ENCODE data around the gene SPTBN5.
"Not testable (repeated sequence)": the region's sequence is repeated elsewhere in the genome, so short reads cannot be mapped to it uniquely, and the experiment has no call there.

The SPTBN5 gene

GRCh38 chr15:41832875-41833274 lies 61.0 kb downstream of the SPTBN5 start:
- Histone ChIP-seq H3F3A (ENCODE audit: insufficient read depth, low read length) (no peaks in the 10 kb centered on the region), H3K4me3 (ENCODE audit: low read length) (no peak overlapping the region), H3K27me3 (replicated peaks; ENCODE audit: insufficient read depth, low read length) (no peaks in the 10 kb centered on the region), H3K4me2 (ENCODE audit: low read depth, low read length) (no peak overlapping the region), H3K79me2 (ENCODE audit: low read length) (no peaks in the 10 kb centered on the region), H3K27ac (ENCODE audit: low read length) (no peak overlapping the region), H3K4me1 (ENCODE audit: low read length) (no peaks in the 10 kb centered on the region), H3K36me3 (replicated peaks; ENCODE audit: insufficient read depth, low read length) (no peaks in the 10 kb centered on the region), H4K20me1 (ENCODE audit: insufficient read depth, low read length) (no peaks in the 10 kb centered on the region), H2AFZ (ENCODE audit: low read length) (no peak overlapping the region), H3K9me2 (replicated peaks; ENCODE audit: insufficient read depth, low read length) (no peaks in the 10 kb centered on the region), H3K9ac (ENCODE audit: low read length) (no peak overlapping the region), H3K9me3 (replicated peaks; ENCODE audit: insufficient read depth, low read length) (no peaks in the 10 kb centered on the region)
- TF ChIP-seq, protein P1, sequence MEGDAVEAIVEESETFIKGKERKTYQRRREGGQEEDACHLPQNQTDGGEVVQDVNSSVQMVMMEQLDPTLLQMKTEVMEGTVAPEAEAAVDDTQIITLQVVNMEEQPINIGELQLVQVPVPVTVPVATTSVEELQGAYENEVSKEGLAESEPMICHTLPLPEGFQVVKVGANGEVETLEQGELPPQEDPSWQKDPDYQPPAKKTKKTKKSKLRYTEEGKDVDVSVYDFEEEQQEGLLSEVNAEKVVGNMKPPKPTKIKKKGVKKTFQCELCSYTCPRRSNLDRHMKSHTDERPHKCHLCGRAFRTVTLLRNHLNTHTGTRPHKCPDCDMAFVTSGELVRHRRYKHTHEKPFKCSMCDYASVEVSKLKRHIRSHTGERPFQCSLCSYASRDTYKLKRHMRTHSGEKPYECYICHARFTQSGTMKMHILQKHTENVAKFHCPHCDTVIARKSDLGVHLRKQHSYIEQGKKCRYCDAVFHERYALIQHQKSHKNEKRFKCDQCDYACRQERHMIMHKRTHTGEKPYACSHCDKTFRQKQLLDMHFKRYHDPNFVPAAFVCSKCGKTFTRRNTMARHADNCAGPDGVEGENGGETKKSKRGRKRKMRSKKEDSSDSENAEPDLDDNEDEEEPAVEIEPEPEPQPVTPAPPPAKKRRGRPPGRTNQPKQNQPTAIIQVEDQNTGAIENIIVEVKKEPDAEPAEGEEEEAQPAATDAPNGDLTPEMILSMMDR (IDR thresholded peaks at IDR 0.05; ENCODE audit: low read length) = no peak
- no peak for TF ChIP-seq EZH2 (optimal IDR thresholded peaks at IDR 0.05; ENCODE audit: low read depth, low read length)
- no peak for TF ChIP-seq EZH2phosphoT487 (IDR thresholded peaks at IDR 0.05; ENCODE audit: low read length)
- DNase-seq = no peak

DNA sequence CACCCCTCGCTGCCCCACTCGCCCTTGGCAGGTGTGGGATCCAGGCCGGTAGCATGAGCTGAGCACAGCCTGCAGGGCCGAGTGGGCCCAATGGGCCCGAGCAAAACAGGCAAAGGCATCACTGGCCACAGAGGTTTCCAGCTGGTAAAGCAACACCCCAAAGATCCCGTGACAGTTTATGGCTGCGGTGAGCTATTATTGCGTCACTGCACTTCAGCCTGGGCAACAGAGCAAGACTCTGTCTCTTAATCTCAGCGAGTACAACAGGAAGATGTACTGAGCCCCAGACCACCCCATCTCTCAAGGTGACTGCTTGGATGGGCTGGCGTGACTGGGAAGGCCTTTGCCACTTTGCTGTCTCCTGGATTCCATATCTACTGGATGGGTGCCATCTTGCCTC lies 61.6 kb downstream of the SPTBN5 start:
- H3K27me3 ChIP-seq (replicated peaks; ENCODE audit: insufficient read depth, low read length) = no peaks in the 10 kb centered on the region
- H3K4me2 ChIP-seq (ENCODE audit: low read depth, low read length) = no peak overlapping the region
- no peak overlapping the region for H3K4me3 ChIP-seq (ENCODE audit: low read length)
- H2AFZ ChIP-seq (ENCODE audit: low read length) = no peak overlapping the region
- no peak for TF ChIP-seq EZH2phosphoT487 (IDR thresholded peaks at IDR 0.05; ENCODE audit: low read length)
- TF ChIP-seq, protein P1 (IDR thresholded peaks at IDR 0.05; ENCODE audit: low read length) = no peak
- no peaks in the 10 kb centered on the region for H3K79me2 ChIP-seq (ENCODE audit: low read length)
- DNase-seq = no peak
- H3K9me2 ChIP-seq (replicated peaks; ENCODE audit: insufficient read depth, low read length) = no peaks in the 10 kb centered on the region
- H4K20me1 ChIP-seq (ENCODE audit: insufficient read depth, low read length) = no peaks in the 10 kb centered on the region
- no peaks in the 10 kb centered on the region for H3K4me1 ChIP-seq (ENCODE audit: low read length)
- H3K36me3 ChIP-seq (replicated peaks; ENCODE audit: insufficient read depth, low read length) = no peaks in the 10 kb centered on the region
- no peak overlapping the region for H3K9ac ChIP-seq (ENCODE audit: low read length)
- H3K9me3 ChIP-seq (replicated peaks; ENCODE audit: insufficient read depth, low read length) = no peaks in the 10 kb centered on the region
- no peaks in the 10 kb centered on the region for H3F3A ChIP-seq (ENCODE audit: insufficient read depth, low read length)
- H3K27ac ChIP-seq (ENCODE audit: low read length) = no peak overlapping the region

GRCh38 chr15:41831291-41831690 lies 62.6 kb downstream of the SPTBN5 start:
- not testable (repeated sequence) for H2AFZ ChIP-seq (ENCODE audit: low read length); H3K4me2 ChIP-seq (ENCODE audit: low read depth, low read length); DNase-seq; H3K4me3 ChIP-seq (ENCODE audit: low read length); H3K27ac ChIP-seq (ENCODE audit: low read length); H3K27me3 ChIP-seq (replicated peaks; ENCODE audit: insufficient read depth, low read length); H3K9ac ChIP-seq (ENCODE audit: low read length); H4K20me1 ChIP-seq (ENCODE audit: insufficient read depth, low read length); H3K9me2 ChIP-seq (replicated peaks; ENCODE audit: insufficient read depth, low read length); H3F3A ChIP-seq (ENCODE audit: insufficient read depth, low read length); H3K9me3 ChIP-seq (replicated peaks; ENCODE audit: insufficient read depth, low read length); H3K36me3 ChIP-seq (replicated peaks; ENCODE audit: insufficient read depth, low read length); H3K79me2 ChIP-seq (ENCODE audit: low read length); H3K4me1 ChIP-seq (ENCODE audit: low read length)

- H3K9me2 ChIP-seq (replicated peaks; ENCODE audit: insufficient read depth, low read length) = no peaks in the 10 kb centered on the region
- H2AFZ ChIP-seq (ENCODE audit: low read length) = no peak overlapping the region
- no peak overlapping the region for H3K27ac ChIP-seq (ENCODE audit: low read length)
- H3K4me3 ChIP-seq (ENCODE audit: low read length) = no peak overlapping the region
- H3F3A ChIP-seq (ENCODE audit: insufficient read depth, low read length) = no peaks in the 10 kb centered on the region
- no peaks in the 10 kb centered on the region for H4K20me1 ChIP-seq (ENCODE audit: insufficient read depth, low read length)
- H3K27me3 ChIP-seq (replicated peaks; ENCODE audit: insufficient read depth, low read length) = no peaks in the 10 kb centered on the region
- H3K4me1 ChIP-seq (ENCODE audit: low read length) = no peaks in the 10 kb centered on the region
- TF ChIP-seq EZH2phosphoT487 (IDR thresholded peaks at IDR 0.05; ENCODE audit: low read length) (no peak), EZH2 (optimal IDR thresholded peaks at IDR 0.05; ENCODE audit: low read depth, low read length) (no peak)
- TF ChIP-seq, protein P1 (IDR thresholded peaks at IDR 0.05; ENCODE audit: low read length) = no peak
- DNase-seq = no peak
- no peaks in the 10 kb centered on the region for H3K79me2 ChIP-seq (ENCODE audit: low read length)
- H3K36me3 ChIP-seq (replicated peaks; ENCODE audit: insufficient read depth, low read length) = no peaks in the 10 kb centered on the region
- no peaks in the 10 kb centered on the region for H3K9me3 ChIP-seq (replicated peaks; ENCODE audit: insufficient read depth, low read length)
- H3K9ac ChIP-seq (ENCODE audit: low read length) = no peak overlapping the region
- no peak overlapping the region for H3K4me2 ChIP-seq (ENCODE audit: low read depth, low read length)
Measured at GRCh38 chr15:41829959-41830646, 63.8 kb downstream of the SPTBN5 start.

Data from MM.1S (cell line).